ENCODE measurements around the gene CCNL2. TPM values are rescaled to one million over a fixed set of nuclear protein-coding genes. Genes with fewer than 3 reads are reported as not detected.

Gene CCNL2
- total and polyA plus RNA-seq, 2 of the 13 experiments (the other 11 are each of a cell fraction or from before 2014, with no cell fraction given), result 105 to 340 TPM

DNA sequence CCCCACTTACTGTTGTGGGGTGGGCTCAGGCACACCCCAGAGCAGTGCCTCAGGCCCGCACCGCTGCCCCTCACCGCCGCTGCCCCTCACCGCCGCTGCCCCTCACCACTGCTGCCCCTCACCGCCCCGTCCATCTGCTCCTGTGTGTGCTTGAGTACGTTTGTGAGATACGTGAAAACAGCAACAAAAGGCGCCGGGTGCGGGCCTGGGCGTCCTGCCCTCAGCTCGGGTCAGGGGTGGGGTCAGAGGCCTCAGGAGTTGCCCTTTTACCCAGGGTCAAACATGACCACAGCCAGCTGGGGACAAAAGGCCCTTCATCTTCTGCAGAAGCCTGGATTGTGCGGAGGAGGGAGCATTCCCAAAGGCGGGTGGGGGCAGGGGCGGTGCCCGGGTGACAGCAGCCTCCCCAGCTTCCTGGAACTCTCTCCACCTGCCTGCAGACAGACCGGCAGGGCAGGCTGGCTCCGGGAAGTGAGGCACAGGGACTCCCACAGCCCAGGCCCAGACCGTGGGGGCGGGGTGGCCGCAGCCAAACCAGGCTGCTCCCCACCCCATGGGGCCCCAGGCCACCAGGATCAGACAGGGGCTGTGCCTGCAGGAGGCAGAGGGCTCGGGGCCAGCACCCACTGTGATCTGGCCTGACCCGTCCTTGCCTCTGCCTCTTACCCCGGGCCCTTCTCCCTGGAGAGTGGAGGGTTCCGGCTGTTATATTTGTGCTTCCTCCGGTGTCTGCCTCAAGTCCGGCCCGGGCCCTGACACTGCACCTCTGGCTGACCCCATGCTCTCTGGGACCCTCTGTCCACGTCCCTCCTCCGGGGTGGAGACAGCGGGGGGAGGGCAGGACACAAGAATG, 34.0 kb upstream of the CCNL2 start (continued):
- TF ChIP-seq ZHX2 (IDR thresholded peaks at IDR 0.05; ENCODE audit: low read depth), result peak; percentile 32; the same call in 1 of the 2 replicates
- peak; percentile 74; the same call in 1 of the 2 replicates for TF ChIP-seq ZHX2 (CRISPR knock-in tag; IDR thresholded peaks at IDR 0.05; ENCODE audit: borderline replicate concordance)
- peak; percentile 28; the same call in 1 of the 2 replicates for TF ChIP-seq ZNF713 (CRISPR knock-in tag; IDR thresholded peaks at IDR 0.05)
- TF ChIP-seq ZNF564 (CRISPR knock-in tag; IDR thresholded peaks at IDR 0.05), result peak; percentile 67; the same call in 1 of the 2 replicates
- TF ChIP-seq, protein P1, sequence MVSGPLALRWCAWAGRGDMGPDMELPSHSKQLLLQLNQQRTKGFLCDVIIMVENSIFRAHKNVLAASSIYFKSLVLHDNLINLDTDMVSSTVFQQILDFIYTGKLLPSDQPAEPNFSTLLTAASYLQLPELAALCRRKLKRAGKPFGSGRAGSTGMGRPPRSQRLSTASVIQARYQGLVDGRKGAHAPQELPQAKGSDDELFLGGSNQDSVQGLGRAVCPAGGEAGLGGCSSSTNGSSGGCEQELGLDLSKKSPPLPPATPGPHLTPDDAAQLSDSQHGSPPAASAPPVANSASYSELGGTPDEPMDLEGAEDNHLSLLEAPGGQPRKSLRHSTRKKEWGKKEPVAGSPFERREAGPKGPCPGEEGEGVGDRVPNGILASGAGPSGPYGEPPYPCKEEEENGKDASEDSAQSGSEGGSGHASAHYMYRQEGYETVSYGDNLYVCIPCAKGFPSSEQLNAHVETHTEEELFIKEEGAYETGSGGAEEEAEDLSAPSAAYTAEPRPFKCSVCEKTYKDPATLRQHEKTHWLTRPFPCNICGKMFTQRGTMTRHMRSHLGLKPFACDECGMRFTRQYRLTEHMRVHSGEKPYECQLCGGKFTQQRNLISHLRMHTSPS (CRISPR knock-in tag; IDR thresholded peaks at IDR 0.05; ENCODE audit: low read depth), result peak; percentile 70; the same call in 1 of the 2 replicates
- peak; percentile 99 for TF ChIP-seq SAP130 (CRISPR knock-in tag; IDR thresholded peaks at IDR 0.05; ENCODE audit: low read depth)
- TF ChIP-seq SP1 (IDR thresholded peaks at IDR 0.05), result no peak
- peak; percentile 53; the same call in 1 of the 2 replicates for TF ChIP-seq SP1 (CRISPR knock-in tag; IDR thresholded peaks at IDR 0.05)
- TF ChIP-seq MBD4 (IDR thresholded peaks at IDR 0.05; ENCODE audit: borderline replicate concordance, low read length), result no peak
- peak; percentile 76; the same call in 1 of the 2 replicates for TF ChIP-seq ETV6 (CRISPR knock-in tag; conservative IDR thresholded peaks at IDR 0.05)
- no peak for TF ChIP-seq CENPT (CRISPR knock-in tag; IDR thresholded peaks at IDR 0.05; ENCODE audit: low read depth)
- TF ChIP-seq SMAD9 (CRISPR knock-in tag; IDR thresholded peaks at IDR 0.05), result 0 out of 2 replicates have a peak, but pooled peaks have one; percentile 43
- TF ChIP-seq, protein P2, sequence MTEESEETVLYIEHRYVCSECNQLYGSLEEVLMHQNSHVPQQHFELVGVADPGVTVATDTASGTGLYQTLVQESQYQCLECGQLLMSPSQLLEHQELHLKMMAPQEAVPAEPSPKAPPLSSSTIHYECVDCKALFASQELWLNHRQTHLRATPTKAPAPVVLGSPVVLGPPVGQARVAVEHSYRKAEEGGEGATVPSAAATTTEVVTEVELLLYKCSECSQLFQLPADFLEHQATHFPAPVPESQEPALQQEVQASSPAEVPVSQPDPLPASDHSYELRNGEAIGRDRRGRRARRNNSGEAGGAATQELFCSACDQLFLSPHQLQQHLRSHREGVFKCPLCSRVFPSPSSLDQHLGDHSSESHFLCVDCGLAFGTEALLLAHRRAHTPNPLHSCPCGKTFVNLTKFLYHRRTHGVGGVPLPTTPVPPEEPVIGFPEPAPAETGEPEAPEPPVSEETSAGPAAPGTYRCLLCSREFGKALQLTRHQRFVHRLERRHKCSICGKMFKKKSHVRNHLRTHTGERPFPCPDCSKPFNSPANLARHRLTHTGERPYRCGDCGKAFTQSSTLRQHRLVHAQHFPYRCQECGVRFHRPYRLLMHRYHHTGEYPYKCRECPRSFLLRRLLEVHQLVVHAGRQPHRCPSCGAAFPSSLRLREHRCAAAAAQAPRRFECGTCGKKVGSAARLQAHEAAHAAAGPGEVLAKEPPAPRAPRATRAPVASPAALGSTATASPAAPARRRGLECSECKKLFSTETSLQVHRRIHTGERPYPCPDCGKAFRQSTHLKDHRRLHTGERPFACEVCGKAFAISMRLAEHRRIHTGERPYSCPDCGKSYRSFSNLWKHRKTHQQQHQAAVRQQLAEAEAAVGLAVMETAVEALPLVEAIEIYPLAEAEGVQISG (CRISPR knock-in tag; IDR thresholded peaks at IDR 0.05), result peak; percentile 78
- TF ChIP-seq GZF1 (CRISPR knock-in tag; IDR thresholded peaks at IDR 0.05), result no peak
